ENCODE results near the gene EPAS1.

GRCh38 chr2:46434851-46435273 is 137.7 kb downstream of the EPAS1 start:
- no peak for TF ChIP-seq CTCF (IDR thresholded peaks at IDR 0.05; ENCODE audit: low read length)
- no peak for TF ChIP-seq EZH2 (optimal IDR thresholded peaks at IDR 0.05; ENCODE audit: low read depth, low read length)

All from MM.1S (cell line).